IPS-NIHi7 (cell line): Measurements from ENCODE around the gene TNKS1BP1.
A peak's percentile ranks its signal among the peaks of the same experiment; 100 is the strongest.
"Not testable (repeated sequence)": the region's sequence is repeated elsewhere in the genome, so short reads cannot be mapped to it uniquely, and the experiment has no call there.

ENCODE experiments used
- DNase-seq: peaks from one replicate; pipeline ENCODE4 v3.0.0; 2012; ENCODE audit warnings: mixed read lengths; ENCODE audit errors: extremely low spot score

TNKS1BP1 gene

DNA sequence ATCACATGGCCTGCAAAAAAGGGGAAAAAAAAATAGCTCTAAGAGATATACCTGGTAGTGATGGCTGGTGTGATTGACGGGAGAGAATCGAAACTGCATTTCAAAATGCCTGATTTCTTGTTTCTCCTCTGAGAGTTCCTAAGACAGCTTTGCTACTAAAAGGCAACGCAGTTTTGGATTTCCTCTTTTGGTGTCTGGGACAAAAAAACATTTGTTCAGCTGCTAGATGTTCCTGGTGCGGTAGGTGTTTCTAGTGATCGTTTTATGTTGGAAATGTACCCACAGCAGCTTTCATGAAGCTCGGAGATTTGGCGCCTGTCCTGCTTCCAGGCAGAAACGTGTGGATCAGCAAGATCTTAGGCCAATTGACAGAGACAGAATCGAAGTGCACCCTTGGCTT, 31.5 kb upstream of the TNKS1BP1 start:
- no peak for DNase-seq

DNA sequence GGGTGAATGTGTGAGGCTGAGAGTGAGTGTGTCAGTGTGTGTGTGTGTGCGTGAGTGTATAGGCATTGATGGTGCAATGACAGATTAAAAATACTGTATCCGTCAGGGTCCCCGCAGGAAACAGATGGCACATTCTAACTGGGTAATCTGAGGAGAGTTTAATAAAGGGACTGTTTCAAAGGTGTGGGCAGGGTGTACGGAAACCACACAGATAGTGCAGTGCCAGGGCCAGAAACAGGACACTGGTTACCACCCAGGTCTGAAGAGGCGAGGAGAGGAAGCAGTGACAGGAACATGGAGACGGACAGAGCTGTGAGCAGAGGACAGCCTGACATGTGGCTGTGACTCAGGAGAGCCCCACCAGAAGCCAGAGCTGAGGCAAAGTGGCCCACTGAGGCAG, 29.9 kb upstream of the TNKS1BP1 start:
- DNase-seq: no peak

DNA sequence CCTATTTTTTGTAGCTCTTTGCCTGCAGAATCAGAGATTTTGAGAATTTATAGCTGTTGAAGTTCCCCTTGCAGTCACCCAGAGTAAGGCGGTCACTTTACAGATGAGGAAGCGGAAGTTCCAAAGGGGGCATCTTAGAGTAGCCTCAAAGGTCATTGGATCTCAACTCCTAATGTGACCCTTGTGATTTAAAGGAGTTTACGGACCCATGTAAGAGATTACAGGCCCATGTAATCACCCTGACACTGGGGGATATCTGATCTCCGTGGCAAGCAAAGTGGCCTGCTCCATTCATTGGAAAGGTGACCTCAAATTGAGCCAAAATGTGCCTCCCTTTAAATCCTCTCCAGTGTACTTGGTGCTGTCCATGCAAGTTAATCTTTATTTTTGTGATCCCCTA, 29.1 kb upstream of the TNKS1BP1 start:
- no peak for DNase-seq

DNA sequence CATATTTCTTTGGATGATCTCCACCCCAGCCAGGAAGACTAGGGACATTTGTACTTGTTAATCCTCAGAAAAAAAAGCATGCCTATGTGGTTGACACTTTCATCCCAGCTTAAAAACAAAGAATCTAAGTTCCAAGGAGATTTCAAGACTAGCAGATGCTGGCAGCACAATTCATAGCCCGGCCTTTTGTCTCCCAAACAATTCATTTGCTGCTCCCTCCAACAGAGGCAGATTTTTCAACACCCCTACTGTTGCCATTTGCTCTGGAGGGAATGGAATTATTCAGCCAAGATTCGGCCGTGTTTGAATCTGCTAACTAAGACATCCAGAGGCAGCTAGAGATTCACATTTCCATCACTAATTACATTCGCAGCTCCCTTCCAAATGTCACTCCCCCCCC, 28.7 kb upstream of the TNKS1BP1 start:
- DNase-seq: no peak

DNA sequence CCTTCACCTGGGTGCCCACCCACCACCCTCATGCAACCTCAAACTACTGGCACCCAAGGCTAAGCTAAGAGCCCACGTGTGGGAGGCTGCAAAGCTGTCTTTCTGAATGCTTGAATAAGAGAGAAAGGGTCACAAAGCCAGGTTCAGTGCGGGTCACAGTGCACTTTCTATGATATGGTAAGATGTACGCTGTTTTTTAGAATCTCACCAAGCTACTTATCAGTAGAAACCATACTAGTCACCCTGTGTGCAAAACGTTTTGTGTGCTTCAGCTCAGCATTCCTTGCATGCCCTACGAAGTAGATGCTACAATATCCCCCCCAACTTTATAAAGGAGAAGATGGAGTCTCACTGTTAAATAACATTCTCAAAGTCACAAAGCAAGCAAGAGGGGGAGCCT, 28.3 kb upstream of the TNKS1BP1 start:
- no peak for DNase-seq

DNA sequence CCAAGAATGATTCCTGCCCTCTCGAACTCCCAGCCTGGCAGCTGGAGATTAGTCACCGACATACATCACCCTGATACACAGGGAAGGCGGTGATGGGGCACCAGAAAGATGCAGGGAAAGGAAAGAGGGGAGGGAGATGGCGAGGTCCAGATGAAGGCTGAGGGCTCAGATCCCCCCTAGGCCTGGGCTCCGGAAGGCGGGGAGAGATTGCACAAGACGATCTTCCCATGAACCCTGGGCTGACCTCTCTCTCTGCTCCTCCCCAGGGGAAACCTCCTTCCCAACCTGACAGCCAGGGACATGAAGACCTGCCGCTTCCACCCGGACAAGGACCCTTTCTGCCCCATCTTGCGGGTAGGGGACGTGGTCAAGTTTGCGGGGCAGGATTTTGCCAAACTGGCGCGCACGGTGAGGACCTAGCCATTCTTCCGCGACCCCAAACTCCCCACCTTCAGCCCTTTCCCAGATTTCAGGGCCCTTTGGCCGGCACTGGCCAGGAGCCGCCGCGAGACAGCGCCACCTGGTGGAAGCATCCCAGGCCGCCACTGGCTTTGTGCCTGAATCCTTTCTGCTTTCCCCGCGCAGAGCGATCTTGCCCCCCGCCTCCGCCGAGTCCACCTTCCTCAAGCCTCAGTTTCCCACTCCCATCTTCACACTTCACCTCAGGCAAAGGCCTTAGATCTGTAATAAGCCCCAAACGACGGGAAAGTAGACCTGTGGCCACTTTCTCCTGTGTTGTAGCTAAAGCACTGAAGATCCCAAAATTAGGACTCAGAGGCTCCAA, 24.9 kb upstream of the TNKS1BP1 start:
- DNase-seq: peak; percentile 90

DNA sequence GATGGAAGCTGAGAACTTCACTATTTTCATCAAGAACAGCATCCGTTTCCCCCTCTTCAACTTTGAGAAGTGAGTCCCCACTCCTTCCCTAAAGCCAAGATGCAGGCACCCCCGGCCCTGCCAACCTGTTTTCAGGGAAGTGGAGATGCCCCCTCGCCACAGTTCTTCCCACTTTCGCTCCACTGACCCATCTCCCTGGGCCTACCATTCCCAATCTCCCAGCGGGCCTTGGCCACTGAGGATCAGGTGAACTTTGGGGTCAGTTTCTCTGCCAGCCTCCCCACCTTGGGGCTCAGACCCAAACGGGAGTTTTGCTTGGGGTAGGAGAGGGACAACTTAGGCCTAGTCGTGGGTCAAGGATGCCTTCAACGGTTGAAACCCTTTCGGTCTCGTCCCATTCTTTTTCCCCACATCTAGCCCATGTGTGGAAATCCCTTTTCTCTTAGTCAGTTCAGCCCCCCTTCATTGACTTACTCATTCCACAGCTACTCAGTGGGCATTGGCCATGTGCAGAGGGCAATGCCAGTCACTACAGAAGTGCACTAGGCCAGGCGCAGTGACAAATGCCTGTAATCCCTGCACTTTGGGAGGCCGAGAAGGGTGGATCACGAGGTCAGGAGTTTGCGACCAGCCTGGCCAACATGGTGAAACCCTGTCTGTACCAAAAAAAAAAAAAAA, 24.0 kb upstream of the TNKS1BP1 start:
- DNase-seq: no peak

DNA sequence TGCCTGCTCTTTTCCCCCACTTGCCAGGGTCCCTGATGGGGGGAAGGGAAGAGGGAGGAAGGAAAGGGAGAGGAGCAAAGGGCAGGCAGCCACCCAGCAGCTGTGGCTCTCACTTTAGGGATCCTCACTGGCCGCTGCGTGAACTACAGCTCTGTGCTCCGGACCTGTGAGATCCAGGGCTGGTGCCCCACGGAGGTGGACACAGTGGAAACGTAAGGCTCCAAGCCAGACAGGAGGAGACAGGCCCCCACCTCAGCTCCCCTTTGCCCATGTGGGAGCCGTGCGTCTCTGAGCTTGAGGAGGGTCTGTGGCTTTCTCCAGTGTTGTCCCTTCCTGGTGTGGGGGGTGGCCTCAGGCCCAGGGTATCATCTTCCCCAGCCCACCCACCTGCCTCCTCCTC, 23.3 kb upstream of the TNKS1BP1 start:
- DNase-seq: no peak

DNA sequence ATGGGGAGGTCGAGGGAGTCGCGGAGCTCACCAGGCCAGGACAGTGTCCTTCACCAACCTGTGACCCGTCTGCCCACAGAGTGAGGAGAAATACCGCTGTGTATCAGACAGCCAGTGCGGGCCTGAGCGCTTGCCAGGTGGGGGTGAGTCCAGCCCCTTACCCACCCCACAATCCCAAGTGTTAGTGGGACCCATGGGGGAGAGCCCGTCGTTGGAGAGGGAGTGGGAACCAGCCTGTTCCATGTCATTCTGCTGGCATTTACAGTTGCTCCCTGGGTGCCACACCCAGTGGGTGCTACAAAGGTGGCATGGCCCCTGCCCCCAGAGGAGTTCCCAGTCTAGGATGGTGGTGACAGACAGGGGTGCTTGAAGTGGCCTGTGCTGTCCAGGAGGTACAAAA, 22.6 kb upstream of the TNKS1BP1 start:
- no peak for DNase-seq

DNA sequence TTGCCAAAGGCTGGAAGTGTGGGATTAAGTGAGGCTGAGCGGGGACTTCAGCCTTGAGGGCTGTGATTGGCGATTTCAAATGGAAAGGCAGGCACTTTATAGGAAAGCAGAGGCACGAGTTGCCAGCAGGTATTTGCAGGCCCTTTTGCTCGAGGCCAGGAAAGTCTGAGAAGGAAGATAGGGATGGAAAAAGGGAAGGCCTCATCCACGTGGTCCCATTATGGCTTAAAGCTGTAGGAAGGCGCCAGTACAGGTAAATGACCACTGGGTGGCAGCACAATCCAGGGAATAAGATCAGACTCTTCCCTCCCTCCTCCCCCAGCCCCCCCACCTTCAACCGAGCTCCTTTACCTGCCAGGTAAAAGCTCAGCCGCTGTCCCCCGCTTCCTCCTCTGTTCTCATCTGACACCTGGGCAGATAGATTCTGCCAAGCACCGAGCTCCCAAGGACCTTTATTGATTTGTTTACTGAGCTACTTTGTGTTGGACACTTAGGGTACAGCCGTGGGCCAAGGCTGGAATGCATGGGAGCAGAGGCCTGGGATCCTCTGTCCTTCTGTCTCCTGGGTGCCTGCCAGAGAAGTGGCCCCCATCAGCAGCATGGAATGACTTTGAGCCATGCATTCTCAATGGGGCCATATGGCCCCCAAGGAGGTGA, 20.9 kb upstream of the TNKS1BP1 start:
- peak; percentile 87 for DNase-seq

DNA sequence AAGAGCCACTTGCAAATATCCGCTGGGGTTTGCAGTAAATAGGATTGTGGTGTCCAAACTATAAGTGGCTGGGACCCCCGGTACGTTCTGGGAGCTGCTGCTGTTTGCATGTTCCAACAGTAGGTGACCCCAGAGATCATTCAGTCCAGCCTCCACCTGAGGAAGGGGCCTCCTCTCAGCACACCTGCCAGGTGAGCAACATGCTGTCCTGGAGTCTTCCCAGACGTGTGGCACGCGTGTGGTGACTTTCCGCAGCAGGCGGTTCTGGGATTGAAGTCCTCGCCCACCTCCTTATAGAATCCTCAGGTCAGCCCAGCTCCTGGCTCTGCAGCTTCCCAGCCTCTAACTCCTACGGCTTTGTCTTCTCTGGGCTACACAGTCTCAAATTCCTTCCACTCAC, 20.1 kb upstream of the TNKS1BP1 start:
- DNase-seq: no peak

DNA sequence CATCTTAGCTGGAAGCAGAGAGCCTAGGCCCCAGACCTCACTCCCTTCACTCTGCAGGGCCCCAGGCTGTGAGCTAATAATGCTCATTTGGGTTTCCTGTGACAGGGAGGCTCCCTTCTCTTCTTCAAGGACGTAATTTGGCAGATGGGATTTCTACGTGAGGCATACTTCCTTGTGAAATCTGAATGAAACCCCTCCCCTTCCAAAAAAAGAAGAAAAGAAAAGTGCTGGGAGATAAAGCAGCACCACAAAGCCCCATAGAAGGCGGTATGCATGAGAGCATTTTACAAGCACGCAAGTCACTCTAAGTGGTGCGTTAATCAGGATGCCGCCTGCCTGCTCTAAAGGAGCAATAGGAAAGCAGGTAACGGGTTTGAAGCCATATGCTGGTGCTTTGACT, 19.1 kb upstream of the TNKS1BP1 start:
- DNase-seq: no peak

DNA sequence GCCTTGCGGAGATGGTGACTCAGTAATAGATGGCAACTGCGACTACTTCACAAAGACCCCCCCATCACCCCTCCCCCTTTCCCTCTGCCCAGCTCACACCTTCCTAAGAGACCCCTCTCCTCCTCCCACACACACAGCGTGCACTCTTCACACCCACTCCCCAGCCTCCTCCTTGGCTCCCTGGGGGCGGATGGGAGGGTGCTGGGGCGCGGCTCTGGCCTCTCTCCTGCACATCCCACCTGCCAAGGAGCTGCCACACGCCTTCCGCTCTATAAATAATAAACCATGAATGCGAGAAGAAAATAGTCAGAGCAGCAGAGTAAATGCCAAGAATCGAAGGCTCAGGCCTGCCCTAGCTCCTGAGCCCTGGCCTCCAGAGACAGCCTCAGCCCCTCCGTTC, 17.9 kb upstream of the TNKS1BP1 start:
- DNase-seq: no peak

DNA sequence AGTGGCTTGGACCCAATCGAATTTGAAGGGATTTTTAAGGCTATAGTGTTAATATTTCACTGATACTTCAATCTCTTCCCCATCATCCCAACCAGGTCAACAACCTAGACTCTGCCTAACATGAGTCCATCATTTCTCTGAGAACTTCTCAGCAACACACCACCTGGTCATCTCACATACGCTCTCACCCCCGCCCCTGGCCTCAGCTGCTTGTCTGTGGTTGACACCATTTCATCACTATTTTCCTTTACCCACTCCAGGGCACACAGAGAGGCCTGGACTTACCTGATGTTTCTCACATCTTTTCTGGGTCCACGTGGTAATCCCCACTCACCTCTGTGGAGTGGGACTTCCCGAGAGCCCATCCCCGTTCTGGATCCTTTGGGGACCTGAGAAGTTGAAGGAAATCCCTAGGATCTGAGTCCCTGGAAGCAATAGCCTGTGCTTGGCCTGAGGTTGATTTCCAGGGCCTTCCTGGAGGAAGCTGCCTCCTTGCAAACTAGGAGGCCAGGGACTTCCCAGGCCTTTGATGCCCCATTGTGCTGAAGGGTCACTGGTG, 16.6 kb upstream of the TNKS1BP1 start:
- no peak for DNase-seq

DNA sequence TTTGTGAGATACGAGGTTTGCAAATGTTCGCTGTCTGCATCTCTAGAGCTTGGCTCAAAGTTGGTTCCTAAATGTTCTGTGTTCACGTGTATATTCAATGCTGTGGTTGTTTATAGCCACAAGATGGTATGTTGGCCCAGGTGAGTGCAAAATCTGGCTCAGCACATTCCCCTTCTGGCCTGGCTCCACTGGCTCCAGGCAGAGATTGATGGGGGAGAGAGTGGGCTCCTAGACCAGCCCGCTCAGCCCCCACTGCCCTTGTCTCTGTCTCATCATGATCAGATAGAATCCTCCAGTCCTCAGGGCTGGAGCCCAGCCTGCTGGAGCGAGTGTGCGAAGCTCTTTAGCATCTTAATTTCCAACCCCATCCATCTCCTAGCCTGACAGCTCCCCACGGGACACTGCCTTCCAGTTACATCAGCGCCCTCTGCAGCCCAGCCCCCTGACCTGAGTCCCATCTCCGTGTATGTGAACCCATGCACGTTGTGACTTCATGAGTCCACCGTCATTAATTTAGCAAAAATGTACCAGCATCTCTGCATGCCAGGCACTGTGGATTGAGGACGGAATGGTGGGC, 15.4 kb upstream of the TNKS1BP1 start:
- peak; percentile 58 for DNase-seq

DNA sequence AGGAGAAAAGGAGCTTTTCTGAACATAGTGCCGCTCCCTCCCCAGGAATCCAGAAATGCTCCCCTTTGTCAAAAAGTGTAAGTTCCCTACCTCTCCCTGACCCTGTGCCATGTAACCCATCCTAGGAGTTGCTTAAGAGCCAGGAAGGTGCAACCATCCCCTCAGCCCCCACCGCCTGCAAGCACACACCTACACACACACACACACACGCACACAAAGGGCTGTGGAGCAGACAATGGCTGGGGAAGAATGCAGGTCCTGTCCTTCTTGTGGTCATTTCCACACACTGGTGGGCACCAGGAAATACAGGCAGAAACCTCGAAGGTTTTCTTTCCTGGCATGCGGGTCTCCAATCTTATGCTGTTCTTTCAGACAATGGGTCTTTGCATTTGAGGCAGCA, 14.6 kb upstream of the TNKS1BP1 start:
- no peak for DNase-seq

DNA sequence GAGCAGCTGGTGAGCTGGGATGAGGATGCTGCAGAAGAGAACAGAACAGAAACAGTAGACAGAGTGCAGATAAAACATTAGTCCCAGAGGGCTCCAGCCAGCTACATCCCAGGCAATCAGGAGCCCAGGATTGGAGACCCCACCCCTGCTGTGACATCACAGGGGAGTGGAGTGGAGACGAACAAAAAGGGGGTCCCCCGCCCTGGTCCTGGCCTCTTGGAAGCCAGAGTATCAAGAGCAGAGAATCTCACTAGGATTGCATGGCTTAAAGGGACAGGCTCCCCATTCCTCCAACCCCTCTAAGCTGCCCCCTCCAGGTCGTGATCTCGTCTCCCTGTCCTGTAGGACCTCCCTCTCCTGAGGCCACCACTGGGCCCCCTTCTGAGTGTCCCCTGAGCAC, 13.4 kb upstream of the TNKS1BP1 start, which contains the start of gene P2RX3:
Gene P2RX3, plus strand, starts transcription at position 211 of the 400 bp plus-strand sequence. CDS start 199 bp downstream, outside the sequence.
- DNase-seq: no peak

DNA sequence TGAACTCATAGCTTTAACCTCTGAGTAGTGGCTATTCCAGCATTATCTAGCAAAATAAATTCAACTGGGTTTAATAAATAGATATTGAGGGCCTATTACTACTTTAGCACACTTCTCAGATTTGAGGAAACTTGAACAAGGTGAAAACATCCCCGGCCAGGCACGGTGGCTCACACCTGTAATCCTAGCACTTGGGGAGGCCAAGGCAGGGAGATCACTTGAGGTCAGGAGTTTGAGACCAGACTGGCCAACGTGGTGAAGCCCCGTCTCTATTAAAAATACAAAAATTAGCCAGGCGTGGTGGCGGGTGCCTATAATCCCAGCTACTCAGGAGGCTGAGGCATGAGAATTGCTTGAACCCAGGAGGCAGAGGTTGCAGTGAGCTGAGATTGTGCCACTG, 12.1 kb upstream of the TNKS1BP1 start:
- not testable (repeated sequence) for DNase-seq

DNA sequence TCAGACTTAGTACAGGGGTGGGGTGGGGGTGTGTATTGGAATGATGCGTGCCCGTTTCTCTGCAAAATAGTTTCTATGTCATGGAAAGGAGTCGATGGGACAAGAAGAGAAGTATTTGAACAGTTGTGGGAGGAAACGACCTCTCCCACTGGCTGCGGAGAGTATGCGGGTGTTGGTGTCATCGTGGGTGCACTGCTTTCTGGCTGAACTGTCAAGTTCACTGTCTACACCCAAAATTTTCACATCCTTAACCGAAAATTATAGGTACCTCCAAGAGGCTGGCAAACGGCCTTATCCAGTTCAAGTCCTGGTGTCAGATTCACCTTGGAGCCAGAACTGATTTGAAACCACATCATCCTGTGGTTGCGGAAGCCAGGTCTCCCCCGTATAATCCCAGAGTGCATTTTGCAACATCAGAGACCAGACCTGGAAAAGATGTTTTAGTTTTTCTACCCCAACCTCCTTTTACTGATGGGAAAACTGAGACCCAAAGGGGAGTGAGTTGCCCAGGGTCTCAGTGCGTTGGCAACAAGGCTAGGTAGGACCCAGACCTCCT, 11.4 kb upstream of the TNKS1BP1 start:
- no peak for DNase-seq

DNA sequence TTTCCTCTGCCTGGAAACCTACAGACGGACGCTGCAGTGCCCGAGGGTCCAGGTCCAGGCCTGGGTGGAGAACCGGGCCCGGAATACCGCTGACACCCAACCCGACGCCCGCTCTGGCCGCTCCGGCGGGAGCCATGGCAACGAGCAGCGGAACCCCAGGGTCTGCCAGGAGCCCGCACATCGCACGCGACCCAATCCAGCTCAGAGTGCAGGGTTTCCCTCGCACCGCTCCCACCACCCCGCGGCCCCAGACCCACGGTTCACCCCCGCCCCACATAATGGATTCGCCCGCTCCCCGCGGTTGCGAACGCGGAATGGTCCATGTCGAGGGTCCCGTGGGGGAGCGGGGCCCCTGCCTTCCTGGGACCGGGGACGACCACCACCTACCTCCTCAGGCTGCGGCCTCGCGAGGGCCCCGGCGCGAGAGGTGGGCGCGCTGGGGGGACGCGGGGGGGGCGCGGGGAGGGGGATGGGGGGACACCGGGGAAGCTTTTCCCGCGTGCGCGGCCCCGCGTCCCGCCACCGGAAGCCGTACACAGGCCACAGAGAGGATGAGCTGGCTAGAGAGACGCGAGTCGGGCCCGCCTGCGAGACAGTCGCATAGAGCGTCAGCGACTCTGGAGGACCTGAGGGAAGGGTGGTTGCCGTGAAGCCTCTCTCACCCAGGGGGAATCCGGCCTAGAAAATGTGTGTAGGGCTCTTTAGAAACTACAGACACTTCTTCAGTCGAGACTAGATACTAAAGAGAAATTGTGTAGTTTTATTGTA, 10.8 kb upstream of the TNKS1BP1 start, which contains the start of gene SSRP1:
Gene SSRP1, minus strand, starts transcription at position 550 of the 768 bp plus-strand sequence. CDS start 771 bp downstream, outside the sequence.
- DNase-seq: peak; percentile 90

DNA sequence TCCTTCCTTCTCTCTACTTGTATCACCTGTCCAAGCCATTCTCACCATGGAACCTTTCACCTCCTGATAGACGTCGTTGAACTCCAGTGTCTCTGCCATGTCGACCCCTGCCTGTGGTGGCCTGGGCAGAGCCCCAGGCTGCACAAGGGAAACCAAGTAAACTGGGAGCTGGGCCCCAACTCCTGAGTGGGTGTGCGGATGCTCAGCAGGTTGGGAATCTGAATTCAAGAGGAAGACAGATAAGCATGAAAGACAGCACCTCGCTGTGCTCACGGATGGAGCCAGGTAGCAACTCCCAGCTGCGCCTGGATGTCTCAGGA, 10.2 kb upstream of the TNKS1BP1 start:
- DNase-seq: no peak
